Progenitor cell of endocrine pancreas (in vitro differentiated cells): ENCODE data around the gene GJB3. TPM values are rescaled to one million over a fixed set of nuclear protein-coding genes. Genes with fewer than 3 reads are reported as not detected.

ENCODE experiments used
- DNase-seq: peaks from one replicate; pipeline ENCODE4 v3.0.0; 2021; ENCODE audit warnings: low spot score; ENCODE audit not compliant: unreplicated experiment
- H3K27ac Mint-ChIP-seq: 2 replicates; pipeline ENCODE4 v1.8.0; 2021; ENCODE audit warnings: mild to moderate bottlenecking, moderate library complexity, mixed read lengths
- H3K27me3 Mint-ChIP-seq: 2 replicates; pipeline ENCODE4 v1.8.0; 2021; ENCODE audit warnings: mixed read lengths
- H3K36me3 Mint-ChIP-seq: 2 replicates; pipeline ENCODE4 v1.8.0; 2022; ENCODE audit warnings: mixed read lengths; ENCODE audit not compliant: insufficient read depth
- H3K4me1 Mint-ChIP-seq: 2 replicates; pipeline ENCODE4 v1.8.0; 2021; ENCODE audit warnings: low read depth, mixed read lengths
- H3K4me3 Mint-ChIP-seq: 2 replicates; pipeline ENCODE4 v1.8.0; 2021; ENCODE audit warnings: low read depth, mild to moderate bottlenecking, moderate library complexity, mixed read lengths
- H3K9me3 Mint-ChIP-seq: 2 replicates; pipeline ENCODE4 v1.8.0; 2021; ENCODE audit warnings: low read depth, mixed read lengths
- total RNA-seq: library from RNA; stranded (reverse); gene quantifications from 2 replicates; pipeline ENCODE4 v1.2.1, GENCODE V29; 2021
- TF ChIP-seq, protein P1 (sequence below): fragments of 200-600 bp; sonication (generic); IDR thresholded peaks from one replicate; pipeline ENCODE4 v1.5.0; 2021; ENCODE audit warnings: antibody characterized with exemption, mild to moderate bottlenecking; ENCODE audit not compliant: unreplicated experiment

GJB3 gene
- total RNA-seq, 1 donor from 2014 or later = 0.14 TPM

DNA sequence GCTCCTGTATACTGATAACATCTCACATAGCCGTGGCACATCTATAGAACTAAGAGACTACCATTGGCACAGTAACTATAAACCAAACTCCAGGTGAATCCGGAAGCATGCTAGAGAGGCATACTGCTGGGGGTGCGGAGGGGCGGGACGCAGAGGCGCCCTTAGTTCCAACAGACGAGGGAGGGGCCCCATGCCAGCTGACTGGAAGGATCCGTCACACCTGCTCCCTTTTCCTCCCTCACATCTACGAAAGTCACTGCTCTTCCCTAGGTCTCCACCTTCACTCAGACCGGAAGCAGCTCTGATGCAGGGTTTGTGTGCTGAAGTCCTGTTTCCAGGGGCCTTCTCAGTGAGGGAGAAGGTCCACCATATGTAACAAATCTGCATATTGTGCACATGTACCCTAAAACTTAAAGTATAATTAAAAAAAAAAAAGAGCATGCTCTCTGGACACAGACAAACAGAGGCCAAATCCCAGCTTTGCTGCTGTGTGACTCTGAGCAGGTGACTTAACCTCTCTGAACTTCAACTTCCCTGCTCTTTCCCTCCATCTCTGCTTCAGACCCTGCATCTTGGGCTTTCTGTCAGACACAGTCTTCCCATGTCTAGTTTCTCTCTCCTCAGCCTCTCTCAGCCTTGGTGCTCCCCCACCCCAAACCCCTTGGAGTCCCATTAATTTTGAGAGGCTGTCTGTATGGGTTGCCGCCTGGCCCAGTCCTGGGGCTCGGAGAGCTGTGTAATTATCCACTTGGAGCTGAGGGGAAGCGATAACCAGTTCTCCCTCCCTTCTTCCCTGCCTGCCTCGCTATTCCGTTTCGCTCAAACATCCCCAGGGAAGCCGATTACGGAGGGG is 34.0 kb upstream of the GJB3 start:
- Mint-ChIP-seq H3K27ac (no peak overlapping the region), H3K27me3 (peaks cover 58% of the 10 kb centered on the region), H3K4me1 (peaks cover 13% of the 10 kb centered on the region), H3K36me3 (no peaks in the 10 kb centered on the region), H3K9me3 (no peaks in the 10 kb centered on the region), H3K4me3 (no peak overlapping the region)
- TF ChIP-seq, protein P1, sequence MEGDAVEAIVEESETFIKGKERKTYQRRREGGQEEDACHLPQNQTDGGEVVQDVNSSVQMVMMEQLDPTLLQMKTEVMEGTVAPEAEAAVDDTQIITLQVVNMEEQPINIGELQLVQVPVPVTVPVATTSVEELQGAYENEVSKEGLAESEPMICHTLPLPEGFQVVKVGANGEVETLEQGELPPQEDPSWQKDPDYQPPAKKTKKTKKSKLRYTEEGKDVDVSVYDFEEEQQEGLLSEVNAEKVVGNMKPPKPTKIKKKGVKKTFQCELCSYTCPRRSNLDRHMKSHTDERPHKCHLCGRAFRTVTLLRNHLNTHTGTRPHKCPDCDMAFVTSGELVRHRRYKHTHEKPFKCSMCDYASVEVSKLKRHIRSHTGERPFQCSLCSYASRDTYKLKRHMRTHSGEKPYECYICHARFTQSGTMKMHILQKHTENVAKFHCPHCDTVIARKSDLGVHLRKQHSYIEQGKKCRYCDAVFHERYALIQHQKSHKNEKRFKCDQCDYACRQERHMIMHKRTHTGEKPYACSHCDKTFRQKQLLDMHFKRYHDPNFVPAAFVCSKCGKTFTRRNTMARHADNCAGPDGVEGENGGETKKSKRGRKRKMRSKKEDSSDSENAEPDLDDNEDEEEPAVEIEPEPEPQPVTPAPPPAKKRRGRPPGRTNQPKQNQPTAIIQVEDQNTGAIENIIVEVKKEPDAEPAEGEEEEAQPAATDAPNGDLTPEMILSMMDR = no peak
- no peak for DNase-seq

DNA sequence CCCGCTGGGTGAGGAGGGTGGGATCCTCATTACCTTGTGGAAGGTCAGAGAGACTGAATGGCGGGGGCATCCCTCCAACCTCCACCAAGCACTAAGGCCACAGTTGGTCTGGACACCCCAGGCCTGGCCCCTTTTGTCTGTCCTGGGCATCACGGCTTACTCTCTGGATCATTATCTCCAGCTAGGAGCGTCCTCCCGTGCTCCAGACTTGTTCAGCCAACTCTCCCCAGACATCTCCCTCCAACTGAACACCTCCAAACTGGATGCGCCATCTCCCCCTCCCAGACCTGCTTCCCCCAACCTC is 33.4 kb upstream of the GJB3 start:
- TF ChIP-seq, protein P1 = no peak
- Mint-ChIP-seq H3K4me3 (no peak overlapping the region), H3K27ac (no peak overlapping the region), H3K36me3 (no peaks in the 10 kb centered on the region), H3K27me3 (peaks cover 55% of the 10 kb centered on the region), H3K4me1 (peaks cover 9% of the 10 kb centered on the region), H3K9me3 (no peaks in the 10 kb centered on the region)
- DNase-seq = no peak

DNA sequence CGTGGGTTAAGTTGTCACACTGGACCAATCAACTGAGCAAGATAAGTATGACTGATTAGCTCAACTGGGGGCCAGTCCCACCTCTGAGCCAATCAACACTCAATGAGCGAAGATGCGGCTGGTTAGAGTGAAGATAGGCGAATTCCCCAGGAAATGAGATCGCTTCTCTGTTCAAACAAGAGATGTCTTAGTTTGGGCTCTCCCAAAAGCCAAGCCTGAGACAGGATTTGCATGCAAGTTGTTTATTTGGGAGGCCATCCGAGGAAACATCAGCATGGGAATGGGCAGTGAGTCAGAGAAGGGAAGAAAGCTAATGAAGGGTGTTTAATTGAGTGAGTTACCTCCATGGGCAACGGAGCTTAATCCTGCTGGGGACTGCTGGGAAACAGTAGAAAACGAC is 31.0 kb upstream of the GJB3 start:
- Mint-ChIP-seq H3K27ac (no peak overlapping the region), H3K4me1 (peaks cover 4% of the 10 kb centered on the region), H3K9me3 (peaks cover 6% of the 10 kb centered on the region), H3K27me3 (peaks cover 51% of the 10 kb centered on the region), H3K4me3 (no peak overlapping the region), H3K36me3 (peaks cover 1% of the 10 kb centered on the region)
- TF ChIP-seq, protein P1 = no peak
- no peak for DNase-seq

DNA sequence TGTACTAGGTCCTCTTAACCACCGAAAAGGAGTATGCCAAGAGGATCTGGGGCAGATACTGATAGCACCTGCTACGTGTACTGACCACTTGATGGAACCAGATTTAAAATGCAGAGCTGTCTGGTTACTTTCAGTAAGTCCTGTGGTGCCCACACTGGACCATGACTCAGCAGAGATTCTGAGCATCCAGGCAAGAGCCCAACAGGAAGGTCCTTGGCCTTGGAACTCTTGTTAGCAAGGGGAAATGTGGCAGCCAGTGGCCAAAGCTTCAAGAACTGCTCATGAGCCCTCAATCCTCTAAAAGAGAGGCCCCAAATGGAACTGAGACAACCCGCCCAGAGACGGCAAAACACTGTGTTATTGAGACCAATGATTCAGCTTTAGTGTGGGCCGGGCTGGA is 30.4 kb upstream of the GJB3 start:
- H3K27ac Mint-ChIP-seq = no peak overlapping the region
- peaks cover 4% of the 10 kb centered on the region for H3K4me1 Mint-ChIP-seq
- TF ChIP-seq, protein P1 = no peak
- DNase-seq = no peak
- H3K9me3 Mint-ChIP-seq = peaks cover 6% of the 10 kb centered on the region
- peaks cover 1% of the 10 kb centered on the region for H3K36me3 Mint-ChIP-seq
- H3K27me3 Mint-ChIP-seq = peaks cover 46% of the 10 kb centered on the region
- no peak overlapping the region for H3K4me3 Mint-ChIP-seq

DNA sequence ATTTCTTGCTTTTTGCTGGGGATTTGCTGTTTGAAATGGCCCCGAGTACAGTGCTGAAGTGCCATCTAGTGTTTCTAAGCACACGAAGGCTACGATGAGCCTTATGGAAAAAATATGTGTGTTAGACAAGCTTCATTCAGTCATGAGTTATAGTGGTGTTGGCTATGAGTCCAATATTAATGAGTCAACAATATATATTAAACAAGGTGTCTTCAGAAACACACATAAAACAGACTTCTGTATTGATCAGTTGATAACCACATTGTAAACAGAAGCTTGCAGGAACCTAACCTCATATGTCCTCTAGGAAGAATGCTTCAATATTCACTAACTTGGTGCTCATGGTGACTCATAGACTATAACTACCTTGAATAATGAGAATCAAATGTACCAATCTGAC is 27.9 kb upstream of the GJB3 start:
- Mint-ChIP-seq H3K4me3 (no peak overlapping the region), H3K9me3 (peaks cover 6% of the 10 kb centered on the region), H3K27me3 (peaks cover 40% of the 10 kb centered on the region), H3K4me1 (peaks cover 4% of the 10 kb centered on the region), H3K36me3 (peaks cover 1% of the 10 kb centered on the region), H3K27ac (no peak overlapping the region)
- no peak for DNase-seq
- TF ChIP-seq, protein P1 = no peak
